GM19468 (cell line): ENCODE results near the gene PDIK1L.

Source experiments
- ATAC-seq: cut with Tn5 transposase; IDR thresholded peaks from one replicate; pipeline ENCODE4 v1.9.1; 2021; ENCODE audit warnings: mild to moderate bottlenecking, moderate library complexity, moderate number of reproducible peaks; ENCODE audit not compliant: unreplicated experiment; ENCODE audit errors: extremely low read depth

PDIK1L gene

GRCh38 chr1:26145960-26146294, 34.3 kb downstream of the PDIK1L start:
- no peak for ATAC-seq

GRCh38 chr1:26148887-26149286, 37.3 kb downstream of the PDIK1L start:
- ATAC-seq, result no peak

GRCh38 chr1:26153966-26154532, 42.4 kb downstream of the PDIK1L start:
- no peak for ATAC-seq

- no peak for ATAC-seq
These were observed 43.1 kb downstream of the PDIK1L start for GRCh38 chr1:26154750-26155149.

GRCh38 chr1:26155370-26156284, 44.0 kb downstream of the PDIK1L start:
- no peak for ATAC-seq

GRCh38 chr1:26156285-26157038, 44.8 kb downstream of the PDIK1L start:
- no peak for ATAC-seq

GRCh38 chr1:26158271-26158907, 46.8 kb downstream of the PDIK1L start:
- no peak for ATAC-seq

GRCh38 chr1:26158908-26159742, 47.5 kb downstream of the PDIK1L start, which contains the start of gene FAM110D:
FAM110D (plus strand) TSS chr1:26159079; CDS start chr1:26161292, 2,213 bp downstream.
- ATAC-seq, result no peak

- no peak for ATAC-seq
These were observed 48.1 kb downstream of the PDIK1L start for GRCh38 chr1:26159743-26160039.

GRCh38 chr1:26160527-26161414, 49.1 kb downstream of the PDIK1L start:
- no peak for ATAC-seq

GRCh38 chr1:26161415-26162219, 50.0 kb downstream of the PDIK1L start:
- no peak for ATAC-seq

- ATAC-seq, result no peak
These were observed 50.6 kb downstream of the PDIK1L start for GRCh38 chr1:26162220-26162709.

GRCh38 chr1:26163684-26164035, 52.0 kb downstream of the PDIK1L start:
- ATAC-seq, result no peak

GRCh38 chr1:26164036-26164860, 52.6 kb downstream of the PDIK1L start:
- no peak for ATAC-seq

GRCh38 chr1:26164861-26165842, 53.5 kb downstream of the PDIK1L start:
- ATAC-seq, result no peak

GRCh38 chr1:26166719-26167281, 55.2 kb downstream of the PDIK1L start:
- ATAC-seq, result no peak
